RWPE2 (cell line): Measurements from ENCODE around the gene GATB.

ENCODE experiments used
- ATAC-seq: fragments of 200-7000 bp; cut with Tn5 transposase; 3 replicates; pipeline ENCODE4 v1.9.1; 2021; ENCODE audit warnings: low read depth
- DNase-seq: peaks from one replicate; pipeline ENCODE4 v3.0.0-alpha.2; 2020; ENCODE audit warnings: low spot score
- H3K27ac ChIP-seq: fragments of 450-650 bp; 2 replicates; pipeline ENCODE4 v1.5.1; 2017; ENCODE audit warnings: mild to moderate bottlenecking; ENCODE audit not compliant: poor library complexity, severe bottlenecking
- H3K27me3 ChIP-seq: fragments of 250-450 bp; sonication (Bioruptor Pico); 2 replicates; pipeline ENCODE4 v1.5.1; 2021; ENCODE audit warnings: mild to moderate bottlenecking, moderate library complexity; ENCODE audit not compliant: insufficient read depth, poor library complexity, severe bottlenecking
- H3K36me3 ChIP-seq: fragments of 250-450 bp; sonication (Bioruptor Pico); 2 replicates; pipeline ENCODE4 v1.5.1; 2020; ENCODE audit warnings: low read depth, mild to moderate bottlenecking, moderate library complexity
- H3K4me1 ChIP-seq: fragments of 250-450 bp; sonication (Bioruptor Pico); 2 replicates; pipeline ENCODE4 v1.5.1; 2021; ENCODE audit warnings: mild to moderate bottlenecking, moderate library complexity; ENCODE audit not compliant: insufficient read depth, poor library complexity, severe bottlenecking
- H3K4me3 ChIP-seq: fragments of 250-450 bp; sonication (Bioruptor Pico); 2 replicates; pipeline ENCODE4 v1.5.1; 2021; ENCODE audit warnings: mild to moderate bottlenecking, moderate library complexity; ENCODE audit not compliant: severe bottlenecking
- H3K9me3 ChIP-seq: fragments of 250-450 bp; sonication (Bioruptor Pico); 2 replicates; pipeline ENCODE4 v1.5.1; 2021; ENCODE audit warnings: mild to moderate bottlenecking, moderate library complexity; ENCODE audit not compliant: severe bottlenecking
- TF ChIP-seq, protein P1 (sequence below): fragments of 450-650 bp; IDR thresholded peaks from one replicate; pipeline ENCODE4 v1.5.1; 2017; ENCODE audit warnings: mild to moderate bottlenecking, moderate library complexity; ENCODE audit not compliant: poor library complexity, severe bottlenecking

GATB gene

DNA sequence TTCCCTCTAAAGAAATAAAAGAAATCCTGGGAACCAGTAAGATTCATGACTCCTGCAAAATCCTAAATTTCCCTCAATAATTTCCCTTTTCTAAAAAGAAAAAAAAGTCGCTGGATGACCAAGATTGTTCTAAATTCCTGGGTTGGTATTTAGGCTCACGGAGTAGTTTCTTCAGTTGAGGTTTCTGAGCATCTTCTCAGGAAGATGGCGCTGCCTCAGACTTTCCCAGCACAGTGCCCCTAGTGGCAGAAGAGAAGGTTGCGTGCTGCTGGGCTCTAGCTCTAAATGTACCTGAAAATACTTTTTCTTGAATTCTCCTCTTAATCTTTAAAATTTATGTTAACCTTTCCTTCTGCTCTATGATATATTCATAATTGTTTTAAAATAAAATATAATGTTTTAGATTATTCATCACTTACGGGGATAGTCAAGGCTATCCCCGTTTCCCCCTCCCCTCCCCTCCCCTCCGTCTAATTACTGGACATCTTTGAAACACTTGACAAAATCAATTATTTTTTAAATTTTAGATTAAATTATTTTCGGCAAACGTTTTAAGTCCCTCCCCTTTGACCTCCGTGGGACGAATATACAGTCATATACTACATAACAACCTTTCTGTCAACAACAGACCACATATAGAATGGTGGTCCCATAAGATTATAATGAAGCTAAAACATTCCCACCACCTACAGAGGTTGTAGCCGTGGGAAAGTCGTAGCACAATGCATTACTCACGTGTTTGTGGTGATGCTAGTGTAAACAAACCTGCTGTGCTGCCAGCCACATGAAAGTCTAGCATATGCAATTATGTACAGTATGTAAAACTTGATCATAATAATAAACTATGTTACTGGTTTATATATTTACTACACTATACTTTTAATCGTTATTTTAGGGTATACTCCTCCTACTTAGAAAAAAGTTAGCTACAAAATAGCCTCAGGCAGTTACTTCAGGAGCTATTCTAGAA, 41.0 kb upstream of the GATB start:
- Histone ChIP-seq H3K9me3 (no peaks in the 10 kb centered on the region), H3K27ac (no peak overlapping the region), H3K4me1 (no peaks in the 10 kb centered on the region), H3K4me3 (no peak overlapping the region), H3K36me3 (no peaks in the 10 kb centered on the region), H3K27me3 (no peaks in the 10 kb centered on the region)
- TF ChIP-seq, protein P1, sequence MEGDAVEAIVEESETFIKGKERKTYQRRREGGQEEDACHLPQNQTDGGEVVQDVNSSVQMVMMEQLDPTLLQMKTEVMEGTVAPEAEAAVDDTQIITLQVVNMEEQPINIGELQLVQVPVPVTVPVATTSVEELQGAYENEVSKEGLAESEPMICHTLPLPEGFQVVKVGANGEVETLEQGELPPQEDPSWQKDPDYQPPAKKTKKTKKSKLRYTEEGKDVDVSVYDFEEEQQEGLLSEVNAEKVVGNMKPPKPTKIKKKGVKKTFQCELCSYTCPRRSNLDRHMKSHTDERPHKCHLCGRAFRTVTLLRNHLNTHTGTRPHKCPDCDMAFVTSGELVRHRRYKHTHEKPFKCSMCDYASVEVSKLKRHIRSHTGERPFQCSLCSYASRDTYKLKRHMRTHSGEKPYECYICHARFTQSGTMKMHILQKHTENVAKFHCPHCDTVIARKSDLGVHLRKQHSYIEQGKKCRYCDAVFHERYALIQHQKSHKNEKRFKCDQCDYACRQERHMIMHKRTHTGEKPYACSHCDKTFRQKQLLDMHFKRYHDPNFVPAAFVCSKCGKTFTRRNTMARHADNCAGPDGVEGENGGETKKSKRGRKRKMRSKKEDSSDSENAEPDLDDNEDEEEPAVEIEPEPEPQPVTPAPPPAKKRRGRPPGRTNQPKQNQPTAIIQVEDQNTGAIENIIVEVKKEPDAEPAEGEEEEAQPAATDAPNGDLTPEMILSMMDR, result peak; percentile 86
- DNase-seq (no peak), ATAC-seq (peak; percentile 33; the same call in 1 of the 3 replicates)

DNA sequence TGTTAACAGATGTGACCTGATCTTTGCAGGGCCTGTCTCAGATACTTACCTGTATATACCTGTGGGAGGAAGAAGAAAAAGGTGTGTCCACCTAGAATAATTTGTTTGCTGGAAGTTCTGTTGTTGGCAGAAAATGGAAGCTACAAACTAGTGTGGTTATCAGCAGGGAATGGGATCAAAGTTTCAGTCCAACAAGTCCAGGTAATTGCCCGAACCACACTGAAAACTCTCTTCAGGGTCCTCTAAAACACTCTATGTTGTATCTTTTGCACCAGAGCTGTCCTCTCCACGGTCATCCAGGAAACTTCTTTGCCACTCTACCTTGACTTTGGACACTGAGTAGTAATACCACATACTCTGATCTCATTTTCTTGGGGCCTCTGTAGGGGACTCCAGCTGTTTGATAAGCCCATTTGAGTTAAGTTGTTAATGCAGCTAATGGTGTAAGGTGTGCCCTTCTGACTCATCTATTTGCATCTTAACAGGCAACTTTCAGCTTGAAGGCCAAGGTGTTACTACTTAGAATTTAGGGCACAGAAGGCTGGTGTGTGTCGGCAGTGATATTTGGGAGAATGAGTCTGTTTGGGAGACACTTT, 38.7 kb upstream of the GATB start:
- H3K4me3 ChIP-seq, result no peak overlapping the region
- TF ChIP-seq, protein P1, result no peak
- no peak overlapping the region for H3K27ac ChIP-seq
- H3K4me1 ChIP-seq, result no peaks in the 10 kb centered on the region
- no peaks in the 10 kb centered on the region for H3K27me3 ChIP-seq
- no peak for DNase-seq
- no peaks in the 10 kb centered on the region for H3K36me3 ChIP-seq
- H3K9me3 ChIP-seq, result no peaks in the 10 kb centered on the region
- no peak for ATAC-seq

DNA sequence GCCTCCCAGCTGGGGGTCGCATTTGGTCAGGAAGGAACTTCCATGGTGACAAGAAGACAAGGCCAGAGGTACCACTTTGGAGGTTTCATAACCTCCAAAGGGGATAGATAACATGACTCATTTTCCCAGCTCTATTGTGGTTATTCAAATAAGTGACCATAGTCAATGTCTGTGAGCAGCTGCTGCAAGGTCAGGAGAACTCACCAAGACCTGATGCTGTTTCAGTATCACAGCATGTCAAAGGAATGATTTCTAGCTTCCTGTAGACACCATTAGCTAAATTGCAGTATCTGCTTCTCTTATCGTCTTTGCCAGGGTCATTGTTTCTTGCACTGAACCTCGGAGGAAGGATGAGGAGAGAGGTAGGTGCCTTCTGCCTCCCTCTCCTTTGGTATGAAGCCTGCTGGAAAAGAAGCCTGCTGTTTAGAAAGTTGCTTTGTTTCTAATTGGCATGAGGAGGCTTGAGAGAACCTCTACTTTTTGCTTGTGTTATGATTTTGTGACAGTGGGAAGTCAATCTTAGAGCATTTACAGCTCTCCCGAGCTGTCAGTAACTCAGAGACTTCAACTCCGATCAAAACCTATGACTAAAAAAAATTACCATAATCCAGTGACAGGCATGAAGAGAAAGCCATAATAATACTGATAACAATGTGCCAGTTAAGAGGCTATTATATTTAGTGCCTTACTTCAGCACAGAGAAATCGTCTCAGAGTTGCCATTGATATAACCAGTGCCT, 38.0 kb upstream of the GATB start:
- Histone ChIP-seq H3K27ac (no peak overlapping the region), H3K4me1 (no peaks in the 10 kb centered on the region), H3K36me3 (no peaks in the 10 kb centered on the region), H3K9me3 (no peaks in the 10 kb centered on the region), H3K4me3 (no peak overlapping the region), H3K27me3 (no peaks in the 10 kb centered on the region)
- ATAC-seq (no peak), DNase-seq (no peak)
- TF ChIP-seq, protein P1, result no peak

DNA sequence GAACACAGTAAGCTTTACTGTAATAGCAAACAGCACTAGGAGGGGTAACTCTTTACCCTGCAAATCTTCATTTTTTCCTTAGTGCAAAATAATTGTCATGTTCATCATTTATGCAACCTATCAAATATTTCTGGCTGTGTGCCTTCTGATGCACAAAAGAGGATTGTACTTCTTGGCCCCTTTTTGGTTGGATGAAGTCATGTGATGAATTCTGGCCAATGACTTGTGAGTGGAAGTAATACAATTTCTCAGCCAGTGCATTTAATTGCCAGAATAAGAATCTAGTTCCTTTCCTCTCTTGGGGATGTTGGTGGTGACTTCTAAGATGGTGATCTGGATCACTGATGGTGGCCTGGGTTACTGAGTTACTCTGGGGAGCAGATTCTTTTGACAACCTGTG, 37.0 kb upstream of the GATB start:
- no peak for ATAC-seq
- H3K9me3 ChIP-seq, result no peaks in the 10 kb centered on the region
- no peak overlapping the region for H3K27ac ChIP-seq

More for the DNA sequence above, 37.0 kb upstream of the GATB start:
- Histone ChIP-seq H3K36me3 (no peaks in the 10 kb centered on the region), H3K4me3 (no peak overlapping the region), H3K27me3 (no peaks in the 10 kb centered on the region), H3K4me1 (no peaks in the 10 kb centered on the region)
- TF ChIP-seq, protein P1, result no peak
- no peak for DNase-seq
